HCT116 (cell line): ENCODE results near the gene TAF6L. TPM values are rescaled to one million over a fixed set of nuclear protein-coding genes. Genes with fewer than 3 reads are reported as not detected.
A peak's percentile ranks its signal among the peaks of the same experiment; 100 is the strongest.

Experiments
- ATAC-seq: fragments of 200-7000 bp; cut with Tn5 transposase; 2 replicates; pipeline ENCODE4 v1.9.1; 2020; ENCODE audit warnings: mild to moderate bottlenecking, moderate library complexity
- BruUV-seq: library from RNA; stranded (reverse); fragments of 400-500 nt; replicated peaks from 2 replicates; lab custom pipeline; 2021; lab: Mats Ljungman, UMichigan
- CTCF ChIA-PET: fragments of 300-600 bp; sonication (Branson Sonifier 250); formaldehyde crosslinking; loops from one replicate; lab custom pipeline; 2021; ENCODE audit warnings: antibody characterized with exemption; lab: Charles Lee
- POLR2A ChIA-PET: fragments of 300-600, 350-600 bp; sonication (Branson Sonifier 250); formaldehyde crosslinking; loops from one replicate; lab custom pipeline; 2021; ENCODE audit warnings: antibody characterized with exemption; lab: Charles Lee
- RAD21 ChIA-PET, 2 experiments: fragments of 300-600 bp; sonication (Branson Sonifier 250); formaldehyde crosslinking; loops; one replicate each; lab custom pipeline; 2023; ENCODE audit warnings: low total read pairs in 2 of 2; ENCODE audit not compliant: uncharacterized antibody in 2 of 2, unreplicated experiment in 2 of 2, low non-redundant PET in 1 of 2; lab: Charles Lee
- DNase-seq: peaks from one replicate; pipeline ENCODE4 v3.0.0-alpha.2; 2010; ENCODE audit warnings: low read depth, low spot score
- H2AFZ ChIP-seq: fragments of 200-600 bp; shearing (Covaris generic), sonication (generic); 2 replicates; pipeline ENCODE4 v1.6.1; 2017; ENCODE audit warnings: low read depth, mixed run types, mixed read lengths, antibody characterized with exemption, low read length; ENCODE audit not compliant: poor library complexity, severe bottlenecking
- H3K27ac ChIP-seq: 2 replicates; pipeline ENCODE4 v1.5.1; 2012; ENCODE audit warnings: low read depth, low read length
- H3K27me3 ChIP-seq: fragments of 200-600 bp; sonication (generic); 2 replicates; pipeline ENCODE4 v1.6.1; 2016; ENCODE audit warnings: mixed run types, low read length, mixed read lengths; ENCODE audit not compliant: insufficient read depth
- H3K36me3 ChIP-seq, 2 experiments: fragments of 200-500 bp in 1 of 2; fragments of 200-600 bp in 1 of 2; sonication (Bioruptor generic) in 1 of 2; sonication (generic) in 1 of 2; 2 replicates each; pipeline versions ENCODE4 v1.5.1 to v1.6.1; 2014 to 2016; ENCODE audit warnings: low read length in 2 of 2, inconsistent platforms in 1 of 2, mixed read lengths in 1 of 2, mixed run types in 1 of 2; ENCODE audit not compliant: insufficient read depth in 2 of 2, control insufficient read depth in 1 of 2
- H3K4me1 ChIP-seq, 2 experiments: fragments of 200-600 bp in 1 of 2; sonication (generic) in 1 of 2; 2 replicates each; pipeline versions ENCODE4 v1.5.1 to v1.6.1; 2012 to 2017; ENCODE audit warnings: low read length in 2 of 2, inconsistent platforms in 1 of 2, mild to moderate bottlenecking in 1 of 2, mixed read lengths in 1 of 2, mixed run types in 1 of 2, moderate library complexity in 1 of 2; ENCODE audit not compliant: insufficient read depth in 2 of 2, control insufficient read depth in 1 of 2
- H3K4me2 ChIP-seq: fragments of 200-600 bp; sonication (generic); 2 replicates; pipeline ENCODE4 v1.6.1; 2017; ENCODE audit warnings: mixed run types, low read length, mixed read lengths
- H3K4me3 ChIP-seq, 2 experiments: fragments of 200-600 bp in 1 of 2; sonication (generic) in 1 of 2; replicated peaks in 1 of 2; 2 replicates each; pipeline ENCODE4 v1.5.1; 2011 to 2016; ENCODE audit warnings: low read length in 2 of 2, control low read depth in 1 of 2, low read depth in 1 of 2, mild to moderate bottlenecking in 1 of 2, mixed read lengths in 1 of 2, mixed run types in 1 of 2
- H3K79me2 ChIP-seq: fragments of 200-600 bp; sonication (generic); 2 replicates; pipeline ENCODE4 v1.6.1; 2017; ENCODE audit warnings: mild to moderate bottlenecking, mixed run types, low read length, moderate library complexity, mixed read lengths; ENCODE audit not compliant: insufficient read depth
- H3K9ac ChIP-seq: fragments of 200-600 bp; sonication (generic); 2 replicates; pipeline ENCODE4 v1.6.1; 2016; ENCODE audit warnings: low read length, mixed read lengths
- H3K9me2 ChIP-seq: fragments of 200-600 bp; sonication (generic), shearing (Covaris generic); 2 replicates; pipeline ENCODE4 v1.6.1; 2017; ENCODE audit warnings: mixed run types, mild to moderate bottlenecking, moderate library complexity; ENCODE audit not compliant: insufficient read depth
- H3K9me3 ChIP-seq, 2 experiments: fragments of 200-500 bp in 1 of 2; fragments of 200-600 bp in 1 of 2; sonication (Bioruptor generic) in 1 of 2; sonication (generic) in 1 of 2; 2 replicates each; pipeline ENCODE4 v1.6.1; 2014 to 2017; ENCODE audit warnings: low read length in 2 of 2, mixed read lengths in 2 of 2, inconsistent platforms in 1 of 2, low read depth in 1 of 2, mild to moderate bottlenecking in 1 of 2, mixed run types in 1 of 2, moderate library complexity in 1 of 2; ENCODE audit not compliant: control insufficient read depth in 1 of 2, insufficient read depth in 1 of 2
- H4K20me1 ChIP-seq: fragments of 200-600 bp; sonication (generic), shearing (Covaris generic); 2 replicates; pipeline ENCODE4 v1.6.1; 2017; ENCODE audit warnings: mixed run types, mild to moderate bottlenecking, moderate library complexity; ENCODE audit not compliant: insufficient read depth
- EZH2 ChIP-seq: fragments of 200-600 bp; sonication (generic); IDR thresholded peaks from 2 replicates; pipeline ENCODE4 v1.6.1; 2017; ENCODE audit warnings: antibody characterized with exemption, mixed run types
- POLR2A ChIP-seq: IDR thresholded peaks from 2 replicates; pipeline ENCODE4 v1.7.0; 2011; ENCODE audit warnings: borderline replicate concordance; ENCODE audit not compliant: insufficient read depth, insufficient read length; ENCODE audit errors: extremely low read depth
- POLR2AphosphoS5 ChIP-seq: IDR thresholded peaks from 2 replicates; pipeline ENCODE4 v1.6.1; 2011; ENCODE audit warnings: mild to moderate bottlenecking, low read depth, low read length, moderate library complexity
- SP1 ChIP-seq: IDR thresholded peaks from 2 replicates; pipeline ENCODE4 v1.6.1; 2012; ENCODE audit warnings: low read depth
- YY1 ChIP-seq: IDR thresholded peaks from 2 replicates; pipeline ENCODE4 v1.6.1; 2011; ENCODE audit warnings: low read length, low read depth, moderate library complexity, mild to moderate bottlenecking; ENCODE audit not compliant: insufficient replicate concordance; ENCODE audit errors: extremely low read depth
- intact Hi-C: fragments of 100-400 bp; cut with micrococcal nuclease; formaldehyde crosslinking; loops from 2 replicates; pipeline ENCODE4 v1.10.0; 2022
- total RNA-seq: library from RNA; stranded (reverse); gene quantifications from one replicate; pipeline ENCODE4 v1.2.1, GENCODE V29; 2021; ENCODE audit not compliant: unreplicated experiment

The TAF6L gene
- total RNA-seq, 1 experiment from 2014 or later = 24.2 TPM

- Histone ChIP-seq H3K27me3 (no peaks in the 10 kb centered on the region), H3K9ac (peak within 1 kb of the TSS; percentile 78), H3K79me2 (no peaks in the 10 kb centered on the region; the same call in 1 of the 2 replicates), H3K9me3 (no peaks in the 10 kb centered on the region), H3K9me2 (no peaks in the 10 kb centered on the region), H3K4me1 (peaks cover 4 to 18% of the 10 kb centered on the region in 2 experiments; a peak in 3 of 4 replicates), H3K4me2 (peak within 1 kb of the TSS; percentile 90), H4K20me1 (no peaks in the 10 kb centered on the region), H3K4me3 (peak within 1 kb of the TSS; percentile 70 to 84), H3K27ac (peak within 1 kb of the TSS; percentile 76), H2AFZ (peak within 1 kb of the TSS; percentile 83), H3K36me3 (no peaks in the 10 kb centered on the region)
- intact Hi-C loops = no loop called here
- BruUV-seq = no TSS peak
- DNase-seq (peak; percentile 99), ATAC-seq (peak; percentile 96)
- ChIA-PET RAD21 (interaction anchor here (0.6 to 1.0 kb wide), 5 partner anchors 33 to 377 kb away, joined by 3 to 4 read pairs (median 3); partner anchors contain the start of gene TUT1 (in 1 of the 2)), POLR2A (interaction anchor here (0.5 to 3.4 kb wide), 25 partner anchors 8 to 136 kb away, joined by 3 to 50 read pairs (median 6); partner anchors contain the start of genes C11orf98, CSKMT, HNRNPUL2 and LBHD1), CTCF (interaction anchor here (0.6 to 1.9 kb wide), 7 partner anchors 15 to 372 kb away, joined by 3 to 24 read pairs (median 6); partner anchors contain the start of genes HNRNPUL2 and TMEM179B)
- TF ChIP-seq POLR2A (peak; percentile 86), YY1 (no peak), EZH2 (no peak), POLR2AphosphoS5 (peak; percentile 77), SP1 (peak; percentile 99)
Measured at GRCh38 chr11:62753736-62754603, 17.2 kb upstream of the TAF6L start, which contains the start of gene ZBTB3. TSS of gene ZBTB3 (minus strand) at chr11:62754160. CDS start at chr11:62753664, 496 bp downstream.
